PFSK-1 (cell line): Measurements from ENCODE around the gene DDX39A.

Experiments used
- FOXP2 ChIP-seq: optimal IDR thresholded peaks from 2 replicates; pipeline ENCODE3; 2011; ENCODE audit warnings: borderline replicate concordance, control low read depth, inconsistent platforms; ENCODE audit not compliant: insufficient read depth; ENCODE audit errors: extremely low read length, extremely low read depth
- POLR2AphosphoS5 ChIP-seq: IDR thresholded peaks from 2 replicates; pipeline ENCODE4 v1.6.1; 2012; ENCODE audit warnings: low read depth, mild to moderate bottlenecking, control low read depth, low read length, moderate library complexity
- REST ChIP-seq, 2 experiments: IDR thresholded peaks; 2 replicates each; pipeline versions ENCODE4 v1.6.1 to v1.8.0; 2011 to 2012; ENCODE audit warnings: low read depth in 2 of 2, low read length in 2 of 2, control low read depth in 1 of 2, inconsistent platforms in 1 of 2, mild to moderate bottlenecking in 1 of 2, moderate library complexity in 1 of 2; ENCODE audit not compliant: insufficient read depth in 1 of 2
- SIN3A ChIP-seq: IDR thresholded peaks from 2 replicates; pipeline ENCODE4 v1.6.1; 2012; ENCODE audit warnings: mild to moderate bottlenecking, low read length, moderate library complexity, borderline replicate concordance; ENCODE audit not compliant: insufficient read depth
- TAF1 ChIP-seq: IDR thresholded peaks from 2 replicates; pipeline ENCODE4 v1.6.1; 2012; ENCODE audit warnings: low read length, control low read depth, borderline replicate concordance; ENCODE audit not compliant: insufficient read depth

DNA sequence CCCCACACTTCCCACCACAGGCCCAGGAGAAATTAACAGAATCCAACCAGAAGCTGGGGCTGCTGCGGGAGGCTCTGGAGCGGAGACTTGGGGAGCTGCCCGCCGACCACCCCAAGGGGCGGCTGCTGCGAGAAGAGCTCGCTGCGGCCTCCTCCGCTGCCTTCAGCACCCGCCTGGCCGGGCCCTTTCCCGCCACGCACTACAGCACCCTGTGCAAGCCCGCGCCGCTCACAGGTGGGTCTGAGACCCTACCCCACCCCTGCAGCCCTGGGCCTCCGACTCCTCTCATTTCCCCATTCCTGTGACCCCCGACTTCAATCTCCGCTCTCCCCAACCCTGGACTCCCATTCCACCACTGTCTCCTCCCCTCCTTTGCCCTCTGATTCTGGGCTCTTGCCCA lies 31.7 kb upstream of the DDX39A start:
- no peak for TF ChIP-seq REST (IDR thresholded peaks at IDR 0.05; ENCODE audit: insufficient read depth in 1 of 2, low read depth in 2 of 2, low read length in 2 of 2)
- TF ChIP-seq POLR2AphosphoS5 = no peak
- no peak for TF ChIP-seq TAF1
- TF ChIP-seq SIN3A = no peak
- no peak for TF ChIP-seq FOXP2
